ENCODE results near the gene ABCA9. TPM values are rescaled to one million over a fixed set of nuclear protein-coding genes. Genes with fewer than 3 reads are reported as not detected.
A peak's percentile ranks its signal among the peaks of the same experiment; 100 is the strongest.

The ABCA9 gene
- total and polyA plus RNA-seq, 2 of the 13 experiments (the other 11 are each of a cell fraction or from before 2014, with no cell fraction given): 0.04 TPM; not detected in 1

DNA sequence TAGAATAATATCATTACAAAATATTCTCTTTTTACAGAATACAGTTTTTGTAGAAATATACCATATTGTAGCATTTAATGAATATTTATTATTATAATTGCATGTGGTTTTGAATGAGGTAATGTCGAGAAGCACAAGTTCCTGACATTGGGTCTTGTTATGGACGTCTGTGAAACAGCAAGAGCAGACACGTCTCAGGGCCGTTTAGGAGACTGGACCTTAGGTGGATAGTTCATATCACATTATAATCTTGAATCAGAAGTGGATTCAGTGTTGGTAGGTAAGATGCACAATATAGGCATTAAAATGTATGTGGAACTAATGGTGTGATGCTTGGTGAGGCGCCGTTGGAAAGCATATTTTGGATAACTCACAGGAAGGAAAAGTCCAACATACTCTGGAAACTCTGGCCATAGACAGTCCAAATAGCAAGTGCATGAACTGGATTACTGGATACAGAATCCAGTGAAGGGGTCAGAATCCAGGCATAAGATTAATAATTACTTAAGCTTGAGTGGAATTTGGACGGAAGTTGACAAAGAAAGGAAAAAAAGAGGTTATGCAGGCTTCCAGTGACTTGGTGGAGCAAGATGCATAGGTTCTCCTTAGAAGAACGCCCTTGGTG lies 122.7 kb downstream of the ABCA9 start (continued):
- TF ChIP-seq SIX1 (CRISPR knock-in tag; IDR thresholded peaks at IDR 0.05; ENCODE audit: borderline replicate concordance) (peak; percentile 37; the same call in 1 of the 2 replicates), NR2C2 (CRISPR knock-in tag; IDR thresholded peaks at IDR 0.05; ENCODE audit: borderline replicate concordance) (0 out of 2 replicates have a peak, but pooled peaks have one; percentile 10), ZNF101 (CRISPR knock-in tag; IDR thresholded peaks at IDR 0.05; ENCODE audit: borderline replicate concordance, low read depth) (no peak), STAT5B (CRISPR knock-in tag; IDR thresholded peaks at IDR 0.05) (no peak), GTF2F1 (IDR thresholded peaks at IDR 0.05; ENCODE audit: low read length) (no peak), ZNF781 (CRISPR knock-in tag; IDR thresholded peaks at IDR 0.05; ENCODE audit: borderline replicate concordance, not compliant biosample characterization) (no peak), ZNF558 (CRISPR knock-in tag; IDR thresholded peaks at IDR 0.05; ENCODE audit: borderline replicate concordance) (no peak)
- TF ChIP-seq, protein P1, sequence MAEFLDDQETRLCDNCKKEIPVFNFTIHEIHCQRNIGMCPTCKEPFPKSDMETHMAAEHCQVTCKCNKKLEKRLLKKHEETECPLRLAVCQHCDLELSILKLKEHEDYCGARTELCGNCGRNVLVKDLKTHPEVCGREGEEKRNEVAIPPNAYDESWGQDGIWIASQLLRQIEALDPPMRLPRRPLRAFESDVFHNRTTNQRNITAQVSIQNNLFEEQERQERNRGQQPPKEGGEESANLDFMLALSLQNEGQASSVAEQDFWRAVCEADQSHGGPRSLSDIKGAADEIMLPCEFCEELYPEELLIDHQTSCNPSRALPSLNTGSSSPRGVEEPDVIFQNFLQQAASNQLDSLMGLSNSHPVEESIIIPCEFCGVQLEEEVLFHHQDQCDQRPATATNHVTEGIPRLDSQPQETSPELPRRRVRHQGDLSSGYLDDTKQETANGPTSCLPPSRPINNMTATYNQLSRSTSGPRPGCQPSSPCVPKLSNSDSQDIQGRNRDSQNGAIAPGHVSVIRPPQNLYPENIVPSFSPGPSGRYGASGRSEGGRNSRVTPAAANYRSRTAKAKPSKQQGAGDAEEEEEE (CRISPR knock-in tag; IDR thresholded peaks at IDR 0.05; ENCODE audit: borderline replicate concordance): no peak
- TF ChIP-seq, protein P2, sequence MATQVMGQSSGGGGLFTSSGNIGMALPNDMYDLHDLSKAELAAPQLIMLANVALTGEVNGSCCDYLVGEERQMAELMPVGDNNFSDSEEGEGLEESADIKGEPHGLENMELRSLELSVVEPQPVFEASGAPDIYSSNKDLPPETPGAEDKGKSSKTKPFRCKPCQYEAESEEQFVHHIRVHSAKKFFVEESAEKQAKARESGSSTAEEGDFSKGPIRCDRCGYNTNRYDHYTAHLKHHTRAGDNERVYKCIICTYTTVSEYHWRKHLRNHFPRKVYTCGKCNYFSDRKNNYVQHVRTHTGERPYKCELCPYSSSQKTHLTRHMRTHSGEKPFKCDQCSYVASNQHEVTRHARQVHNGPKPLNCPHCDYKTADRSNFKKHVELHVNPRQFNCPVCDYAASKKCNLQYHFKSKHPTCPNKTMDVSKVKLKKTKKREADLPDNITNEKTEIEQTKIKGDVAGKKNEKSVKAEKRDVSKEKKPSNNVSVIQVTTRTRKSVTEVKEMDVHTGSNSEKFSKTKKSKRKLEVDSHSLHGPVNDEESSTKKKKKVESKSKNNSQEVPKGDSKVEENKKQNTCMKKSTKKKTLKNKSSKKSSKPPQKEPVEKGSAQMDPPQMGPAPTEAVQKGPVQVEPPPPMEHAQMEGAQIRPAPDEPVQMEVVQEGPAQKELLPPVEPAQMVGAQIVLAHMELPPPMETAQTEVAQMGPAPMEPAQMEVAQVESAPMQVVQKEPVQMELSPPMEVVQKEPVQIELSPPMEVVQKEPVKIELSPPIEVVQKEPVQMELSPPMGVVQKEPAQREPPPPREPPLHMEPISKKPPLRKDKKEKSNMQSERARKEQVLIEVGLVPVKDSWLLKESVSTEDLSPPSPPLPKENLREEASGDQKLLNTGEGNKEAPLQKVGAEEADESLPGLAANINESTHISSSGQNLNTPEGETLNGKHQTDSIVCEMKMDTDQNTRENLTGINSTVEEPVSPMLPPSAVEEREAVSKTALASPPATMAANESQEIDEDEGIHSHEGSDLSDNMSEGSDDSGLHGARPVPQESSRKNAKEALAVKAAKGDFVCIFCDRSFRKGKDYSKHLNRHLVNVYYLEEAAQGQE (IDR thresholded peaks at IDR 0.05; ENCODE audit: borderline replicate concordance in 1 of 2, low read depth in 1 of 2, low read length in 2 of 2): no peak
- TF ChIP-seq, protein P3, sequence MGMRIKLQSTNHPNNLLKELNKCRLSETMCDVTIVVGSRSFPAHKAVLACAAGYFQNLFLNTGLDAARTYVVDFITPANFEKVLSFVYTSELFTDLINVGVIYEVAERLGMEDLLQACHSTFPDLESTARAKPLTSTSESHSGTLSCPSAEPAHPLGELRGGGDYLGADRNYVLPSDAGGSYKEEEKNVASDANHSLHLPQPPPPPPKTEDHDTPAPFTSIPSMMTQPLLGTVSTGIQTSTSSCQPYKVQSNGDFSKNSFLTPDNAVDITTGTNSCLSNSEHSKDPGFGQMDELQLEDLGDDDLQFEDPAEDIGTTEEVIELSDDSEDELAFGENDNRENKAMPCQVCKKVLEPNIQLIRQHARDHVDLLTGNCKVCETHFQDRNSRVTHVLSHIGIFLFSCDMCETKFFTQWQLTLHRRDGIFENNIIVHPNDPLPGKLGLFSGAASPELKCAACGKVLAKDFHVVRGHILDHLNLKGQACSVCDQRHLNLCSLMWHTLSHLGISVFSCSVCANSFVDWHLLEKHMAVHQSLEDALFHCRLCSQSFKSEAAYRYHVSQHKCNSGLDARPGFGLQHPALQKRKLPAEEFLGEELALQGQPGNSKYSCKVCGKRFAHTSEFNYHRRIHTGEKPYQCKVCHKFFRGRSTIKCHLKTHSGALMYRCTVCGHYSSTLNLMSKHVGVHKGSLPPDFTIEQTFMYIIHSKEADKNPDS (CRISPR knock-in tag; IDR thresholded peaks at IDR 0.05): 0 out of 2 replicates have a peak, but pooled peaks have one; percentile 27
- TF ChIP-seq, protein P4, sequence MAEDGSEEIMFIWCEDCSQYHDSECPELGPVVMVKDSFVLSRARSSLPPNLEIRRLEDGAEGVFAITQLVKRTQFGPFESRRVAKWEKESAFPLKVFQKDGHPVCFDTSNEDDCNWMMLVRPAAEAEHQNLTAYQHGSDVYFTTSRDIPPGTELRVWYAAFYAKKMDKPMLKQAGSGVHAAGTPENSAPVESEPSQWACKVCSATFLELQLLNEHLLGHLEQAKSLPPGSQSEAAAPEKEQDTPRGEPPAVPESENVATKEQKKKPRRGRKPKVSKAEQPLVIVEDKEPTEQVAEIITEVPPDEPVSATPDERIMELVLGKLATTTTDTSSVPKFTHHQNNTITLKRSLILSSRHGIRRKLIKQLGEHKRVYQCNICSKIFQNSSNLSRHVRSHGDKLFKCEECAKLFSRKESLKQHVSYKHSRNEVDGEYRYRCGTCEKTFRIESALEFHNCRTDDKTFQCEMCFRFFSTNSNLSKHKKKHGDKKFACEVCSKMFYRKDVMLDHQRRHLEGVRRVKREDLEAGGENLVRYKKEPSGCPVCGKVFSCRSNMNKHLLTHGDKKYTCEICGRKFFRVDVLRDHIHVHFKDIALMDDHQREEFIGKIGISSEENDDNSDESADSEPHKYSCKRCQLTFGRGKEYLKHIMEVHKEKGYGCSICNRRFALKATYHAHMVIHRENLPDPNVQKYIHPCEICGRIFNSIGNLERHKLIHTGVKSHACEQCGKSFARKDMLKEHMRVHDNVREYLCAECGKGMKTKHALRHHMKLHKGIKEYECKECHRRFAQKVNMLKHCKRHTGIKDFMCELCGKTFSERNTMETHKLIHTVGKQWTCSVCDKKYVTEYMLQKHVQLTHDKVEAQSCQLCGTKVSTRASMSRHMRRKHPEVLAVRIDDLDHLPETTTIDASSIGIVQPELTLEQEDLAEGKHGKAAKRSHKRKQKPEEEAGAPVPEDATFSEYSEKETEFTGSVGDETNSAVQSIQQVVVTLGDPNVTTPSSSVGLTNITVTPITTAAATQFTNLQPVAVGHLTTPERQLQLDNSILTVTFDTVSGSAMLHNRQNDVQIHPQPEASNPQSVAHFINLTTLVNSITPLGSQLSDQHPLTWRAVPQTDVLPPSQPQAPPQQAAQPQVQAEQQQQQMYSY (CRISPR knock-in tag; IDR thresholded peaks at IDR 0.05): peak; percentile 79
- TF ChIP-seq, protein P5, sequence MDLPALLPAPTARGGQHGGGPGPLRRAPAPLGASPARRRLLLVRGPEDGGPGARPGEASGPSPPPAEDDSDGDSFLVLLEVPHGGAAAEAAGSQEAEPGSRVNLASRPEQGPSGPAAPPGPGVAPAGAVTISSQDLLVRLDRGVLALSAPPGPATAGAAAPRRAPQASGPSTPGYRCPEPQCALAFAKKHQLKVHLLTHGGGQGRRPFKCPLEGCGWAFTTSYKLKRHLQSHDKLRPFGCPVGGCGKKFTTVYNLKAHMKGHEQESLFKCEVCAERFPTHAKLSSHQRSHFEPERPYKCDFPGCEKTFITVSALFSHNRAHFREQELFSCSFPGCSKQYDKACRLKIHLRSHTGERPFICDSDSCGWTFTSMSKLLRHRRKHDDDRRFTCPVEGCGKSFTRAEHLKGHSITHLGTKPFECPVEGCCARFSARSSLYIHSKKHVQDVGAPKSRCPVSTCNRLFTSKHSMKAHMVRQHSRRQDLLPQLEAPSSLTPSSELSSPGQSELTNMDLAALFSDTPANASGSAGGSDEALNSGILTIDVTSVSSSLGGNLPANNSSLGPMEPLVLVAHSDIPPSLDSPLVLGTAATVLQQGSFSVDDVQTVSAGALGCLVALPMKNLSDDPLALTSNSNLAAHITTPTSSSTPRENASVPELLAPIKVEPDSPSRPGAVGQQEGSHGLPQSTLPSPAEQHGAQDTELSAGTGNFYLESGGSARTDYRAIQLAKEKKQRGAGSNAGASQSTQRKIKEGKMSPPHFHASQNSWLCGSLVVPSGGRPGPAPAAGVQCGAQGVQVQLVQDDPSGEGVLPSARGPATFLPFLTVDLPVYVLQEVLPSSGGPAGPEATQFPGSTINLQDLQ (CRISPR knock-in tag; IDR thresholded peaks at IDR 0.05): no peak
